Measurements from ENCODE around the gene STAT3. TPM values are rescaled to one million over a fixed set of nuclear protein-coding genes. Genes with fewer than 3 reads are reported as not detected.
"Not testable (repeated sequence)": the region's sequence is repeated elsewhere in the genome, so short reads cannot be mapped to it uniquely, and the experiment has no call there.

STAT3 gene
- total RNA-seq, 1 donor from 2014 or later: 191 TPM

DNA sequence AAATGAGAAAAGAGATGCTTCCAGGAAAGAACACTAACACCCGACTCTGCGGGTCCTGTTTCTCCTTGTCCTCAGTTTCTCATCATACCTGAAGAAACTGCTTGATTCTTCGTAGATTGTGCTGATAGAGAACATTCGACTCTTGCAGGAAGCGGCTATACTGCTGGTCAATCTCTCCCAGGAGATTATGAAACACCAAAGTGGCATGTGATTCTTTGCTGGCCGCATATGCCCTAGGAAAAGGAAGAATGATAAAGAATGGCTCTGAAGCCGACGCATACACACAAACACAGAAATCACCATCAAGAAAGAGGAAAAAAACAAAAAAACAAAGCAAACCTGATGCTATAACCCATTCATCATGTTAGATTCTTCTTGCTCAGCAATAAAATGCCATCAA is 41.8 kb downstream of the STAT3 start:
- no peak for ATAC-seq

DNA sequence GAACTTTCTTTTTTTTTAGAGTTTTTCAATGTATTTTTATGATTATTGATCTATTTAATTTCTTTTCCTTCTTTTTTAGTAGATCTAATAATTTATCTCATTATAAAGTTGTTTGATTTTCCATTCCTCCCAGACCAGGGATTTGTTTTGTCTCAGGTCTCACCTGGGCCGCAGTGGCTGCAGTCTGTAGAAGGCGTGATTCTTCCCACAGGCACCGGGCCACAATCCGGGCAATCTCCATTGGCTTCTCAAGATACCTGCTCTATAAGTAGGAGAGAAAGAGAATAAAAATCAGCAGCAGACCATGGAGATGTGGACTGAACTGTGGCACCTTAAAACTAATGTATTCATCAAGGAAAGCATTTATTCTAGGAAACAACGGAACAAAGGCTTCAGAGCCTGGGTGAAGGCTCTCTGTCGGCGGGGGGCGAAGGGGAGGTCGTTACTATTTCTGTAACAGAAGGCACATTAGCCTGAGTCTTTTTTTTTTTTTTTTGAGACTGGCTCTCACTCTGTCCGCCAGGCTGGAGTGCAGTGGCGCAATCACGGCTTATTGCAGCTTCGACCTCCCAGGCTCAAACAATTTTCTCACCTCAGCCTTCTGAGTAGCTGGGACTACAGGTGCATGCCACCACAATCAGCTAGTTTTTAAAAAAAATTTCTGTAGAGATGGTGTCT is 42.7 kb downstream of the STAT3 start:
- ATAC-seq: no peak

DNA sequence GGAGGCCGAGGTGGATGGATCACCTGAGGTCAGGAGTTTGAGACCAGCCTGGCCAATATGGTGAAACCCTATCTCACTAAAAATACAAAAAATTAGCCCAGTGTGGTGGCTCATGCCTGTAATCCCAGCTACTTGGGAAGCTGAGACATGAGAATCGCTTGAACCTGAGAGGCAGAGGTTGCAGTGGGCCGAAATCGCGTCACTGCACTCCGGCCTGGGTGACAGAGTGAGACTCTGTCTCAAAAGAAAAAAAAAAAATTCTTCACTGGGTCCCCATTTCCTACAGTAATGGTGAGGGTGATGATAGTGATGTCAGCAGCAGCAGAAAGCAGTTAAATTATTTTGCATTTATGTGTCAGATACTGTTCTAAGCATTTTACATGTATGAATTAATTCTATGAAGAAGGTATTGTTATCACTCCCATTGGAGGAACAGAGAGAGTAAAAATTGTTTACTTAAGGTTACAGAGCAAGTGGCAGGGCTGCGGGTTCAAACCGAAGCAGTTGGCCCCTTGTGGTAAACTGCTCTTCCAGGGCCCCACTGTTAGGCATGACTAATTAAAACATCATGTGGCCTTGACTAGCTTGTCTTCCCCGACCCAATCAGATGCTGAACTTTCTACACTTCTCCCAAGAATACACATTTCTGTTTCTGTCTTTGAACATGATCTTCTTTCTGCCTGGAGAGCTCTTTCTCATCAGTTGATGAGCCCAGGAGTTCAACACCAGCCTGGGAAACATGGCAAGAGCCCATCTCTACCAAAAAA is 45.8 kb downstream of the STAT3 start:
- ATAC-seq: no peak

DNA sequence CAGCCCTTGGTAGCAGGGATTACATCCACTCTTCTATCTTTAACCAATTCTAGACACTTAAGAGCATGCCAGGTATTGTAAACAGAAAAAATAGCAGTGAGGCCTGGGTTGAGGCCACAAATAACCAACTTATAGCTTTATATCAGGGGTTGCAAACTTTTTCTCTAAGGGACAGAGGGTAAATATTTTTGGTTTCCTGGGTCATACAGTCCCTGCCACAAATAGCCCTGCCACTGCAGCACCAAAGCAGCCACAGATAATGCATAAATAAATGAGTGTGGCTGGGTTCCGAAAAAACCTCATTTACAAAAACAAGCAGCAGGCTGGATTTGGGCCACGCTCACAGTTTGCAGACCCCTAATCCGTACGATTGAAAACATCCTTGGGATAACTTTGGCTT is 46.7 kb downstream of the STAT3 start:
- ATAC-seq: no peak

DNA sequence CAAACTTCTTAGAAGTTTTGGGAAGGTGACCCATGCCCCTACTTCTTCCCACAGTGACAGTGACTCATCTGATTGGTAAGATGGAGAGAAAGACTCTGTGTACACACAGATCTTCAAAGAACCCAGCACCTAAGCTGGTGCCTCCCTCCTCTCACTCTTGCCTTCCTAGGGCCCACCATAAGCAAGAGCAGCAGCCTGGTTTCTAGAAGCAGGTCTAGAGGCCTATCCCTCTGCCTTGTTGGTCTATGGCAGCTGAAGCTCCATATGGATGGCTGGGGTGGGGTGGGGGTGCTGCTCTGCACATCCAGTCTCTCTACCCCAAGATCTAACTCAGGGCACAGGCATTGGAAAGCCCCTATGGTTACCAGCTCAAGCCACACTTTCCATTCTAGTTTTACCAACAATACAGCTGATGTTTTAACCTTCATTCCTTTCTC is 47.5 kb downstream of the STAT3 start:
- ATAC-seq: peak; percentile 13

DNA sequence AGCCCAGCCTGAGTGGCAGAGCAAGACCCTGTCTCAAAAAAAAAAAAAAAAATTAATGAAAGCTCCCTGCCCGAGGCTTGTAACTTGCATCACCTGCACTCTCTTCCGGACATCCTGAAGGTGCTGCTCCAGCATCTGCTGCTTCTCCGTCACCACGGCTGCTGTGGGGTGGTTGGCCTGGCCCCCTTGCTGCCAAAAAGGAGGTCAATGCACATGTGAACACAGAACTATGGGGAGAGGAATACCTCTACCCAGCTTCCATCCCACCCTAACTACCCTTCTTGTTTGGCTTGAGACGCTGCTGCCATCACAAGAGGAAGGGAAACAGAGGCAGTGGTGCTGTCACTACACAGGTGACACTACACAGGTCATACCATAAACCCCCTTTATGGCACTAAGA is 49.0 kb downstream of the STAT3 start:
- ATAC-seq: no peak

DNA sequence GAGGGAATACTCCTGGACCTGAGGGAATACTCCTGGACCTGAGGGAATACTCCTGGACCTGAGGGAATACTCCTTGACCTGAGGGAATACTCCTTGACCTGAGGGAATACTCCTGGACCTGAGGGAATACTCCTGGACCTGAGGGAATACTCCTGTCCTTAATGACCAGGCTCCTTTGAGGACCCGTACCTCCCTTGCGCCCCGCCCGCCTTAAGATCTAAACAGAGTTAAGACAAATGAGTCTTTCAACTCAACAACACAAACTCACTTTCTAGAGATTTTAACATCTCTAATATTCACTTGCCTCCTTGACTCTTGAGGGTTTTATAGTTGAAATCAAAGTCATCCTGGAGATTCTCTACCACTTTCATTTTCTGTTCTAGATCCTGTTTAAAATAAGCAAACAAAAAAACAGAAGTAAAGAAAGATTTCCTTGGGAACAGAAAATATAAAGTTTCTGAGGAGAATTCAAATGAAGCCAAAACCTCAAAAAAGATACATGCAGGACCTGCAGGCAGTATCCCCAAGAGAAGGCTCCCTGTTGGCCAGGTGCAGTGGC is 49.7 kb downstream of the STAT3 start:
- no peak for ATAC-seq

DNA sequence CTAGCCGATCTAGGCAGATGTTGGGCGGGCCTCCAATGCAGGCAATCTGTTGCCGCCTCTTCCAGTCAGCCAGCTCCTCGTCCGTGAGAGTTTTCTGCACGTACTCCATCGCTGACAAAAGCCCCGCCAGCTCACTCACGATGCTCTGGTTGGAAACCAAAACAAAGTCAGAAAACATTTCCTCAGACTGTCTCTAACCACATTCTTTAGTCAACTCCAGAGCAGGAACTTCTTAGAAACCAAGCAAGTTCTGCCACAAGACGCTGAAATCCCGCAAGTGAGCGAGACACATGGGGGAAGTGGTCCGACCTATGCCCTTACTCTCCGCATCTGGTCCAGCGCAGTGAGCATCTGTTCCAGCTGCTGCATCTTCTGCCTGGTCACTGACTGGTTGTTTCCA is 50.8 kb downstream of the STAT3 start:
- ATAC-seq: peak; percentile 22

DNA sequence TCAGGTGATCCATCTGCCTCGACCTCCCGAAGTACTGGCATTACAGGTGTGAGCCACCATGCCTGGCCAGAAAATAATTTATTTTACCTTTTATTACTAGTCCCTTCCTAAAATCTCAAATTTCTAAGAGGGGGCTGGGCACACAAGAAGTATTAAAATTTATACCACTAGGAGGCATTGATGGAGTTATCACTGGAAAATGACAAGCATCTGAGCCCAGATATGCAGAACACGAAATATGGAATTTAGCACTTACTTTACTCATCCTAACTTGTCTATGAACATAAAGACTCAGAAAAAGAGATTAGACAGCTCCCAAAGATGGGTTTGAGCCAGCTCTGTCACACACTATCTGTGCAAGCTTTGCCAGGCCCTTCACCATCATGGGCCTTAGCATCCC is 53.6 kb downstream of the STAT3 start:
- ATAC-seq: no peak

DNA sequence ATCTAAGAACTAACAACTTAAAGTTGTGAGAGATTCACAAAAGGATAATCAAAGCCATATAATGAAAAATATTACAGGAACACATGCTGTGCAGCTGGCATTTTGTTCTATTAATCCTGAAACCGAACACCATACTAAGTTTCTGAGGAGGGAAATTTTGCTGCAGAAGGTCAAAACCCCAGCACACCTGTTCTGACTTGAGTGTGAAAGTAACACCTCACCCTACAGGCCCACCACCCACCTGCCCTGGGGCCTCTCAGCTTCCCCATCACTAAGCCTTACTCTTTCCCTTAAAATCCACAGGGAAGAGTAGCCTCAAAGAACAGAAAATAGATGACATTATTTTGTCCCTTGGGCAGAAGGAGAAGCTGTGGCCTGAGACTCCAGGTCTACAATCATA is 55.2 kb downstream of the STAT3 start:
- no peak for ATAC-seq

DNA sequence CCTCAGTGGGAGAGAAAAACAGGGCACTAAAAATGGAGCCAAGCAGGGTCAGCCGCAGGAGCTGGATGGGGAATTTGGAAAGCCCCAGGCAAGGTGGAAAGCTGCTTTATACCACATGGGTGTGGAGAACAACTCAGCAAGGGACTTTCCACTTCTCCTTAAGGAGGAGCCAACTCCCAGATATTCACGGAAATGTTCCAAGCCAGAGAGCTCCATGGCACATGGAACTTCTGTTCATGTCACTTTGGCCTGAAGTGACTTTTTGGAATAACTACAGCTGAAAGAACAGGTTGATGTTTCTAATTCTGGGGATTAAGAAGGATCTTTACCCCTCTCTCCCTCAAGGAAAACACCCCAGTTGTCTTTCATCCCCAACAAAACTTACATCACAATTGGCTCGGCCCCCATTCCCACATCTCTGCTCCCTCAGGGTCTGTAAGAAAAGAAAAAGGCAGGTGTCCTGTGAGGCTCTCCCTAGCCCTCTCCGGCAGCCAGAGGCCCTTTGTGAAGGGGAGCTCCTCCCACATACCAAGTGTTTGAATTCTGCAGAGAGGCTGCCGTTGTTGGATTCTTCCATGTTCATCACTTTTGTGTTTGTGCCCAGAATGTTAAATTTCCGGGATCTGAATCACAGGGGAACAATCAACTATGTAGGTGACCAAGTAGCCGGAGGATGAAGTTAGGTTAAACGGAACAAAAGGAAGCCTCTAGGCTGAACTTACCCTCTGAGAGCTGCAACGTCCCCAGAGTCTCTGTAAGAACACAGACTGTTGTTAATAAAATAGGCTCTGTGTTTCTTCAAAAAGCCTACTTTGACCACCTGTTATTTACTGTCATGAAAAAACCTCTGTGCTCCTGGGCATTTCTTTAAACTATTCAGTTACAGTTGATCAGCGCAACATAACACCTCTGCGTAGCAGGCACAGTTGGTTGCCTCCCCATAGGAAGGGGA is 58.9 kb downstream of the STAT3 start:
- peak; percentile 68 for ATAC-seq

DNA sequence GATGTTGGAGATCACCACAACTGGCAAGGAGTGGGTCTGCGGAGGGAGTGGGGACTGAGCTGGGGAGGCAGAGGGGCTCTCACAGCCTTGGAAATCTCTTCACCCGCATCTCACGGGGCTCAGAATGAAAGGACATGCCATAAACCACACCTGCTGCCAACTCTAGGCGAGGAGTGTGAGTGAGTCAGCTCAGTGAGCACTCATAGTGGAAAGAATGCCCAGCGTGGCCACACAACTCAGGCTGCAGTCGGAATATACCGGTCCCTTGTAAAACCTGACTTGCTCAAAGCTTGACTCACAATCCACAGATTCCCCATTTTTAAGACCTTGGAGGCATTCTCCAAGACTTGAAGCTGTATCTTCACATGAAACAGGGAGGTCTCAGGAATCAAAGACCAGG is 63.2 kb downstream of the STAT3 start:
- peak; percentile 86 for ATAC-seq

DNA sequence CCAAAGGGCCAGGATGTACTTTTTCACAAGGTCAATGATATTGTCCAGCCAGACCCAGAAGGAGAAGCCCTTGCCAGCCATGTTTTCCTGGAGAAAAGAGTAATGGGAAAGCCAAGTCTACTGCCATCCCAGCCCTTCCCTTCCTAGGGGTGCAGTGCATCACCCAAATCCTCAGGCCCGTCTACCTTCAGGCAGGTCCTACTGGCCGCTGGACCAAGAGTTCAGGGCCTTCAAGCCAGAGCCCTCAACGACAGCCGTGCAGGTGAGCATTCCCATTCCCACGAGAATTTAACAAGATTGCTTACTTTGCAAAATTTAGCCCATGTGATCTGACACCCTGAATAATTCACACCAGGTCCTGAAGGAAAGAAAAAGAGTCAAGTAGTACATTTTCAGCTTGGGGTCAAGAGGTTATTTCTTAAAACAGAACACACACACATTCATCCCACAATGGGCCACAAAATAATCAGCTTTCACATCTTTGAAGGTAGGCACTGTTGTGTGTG is 64.9 kb downstream of the STAT3 start:
- ATAC-seq: no peak

DNA sequence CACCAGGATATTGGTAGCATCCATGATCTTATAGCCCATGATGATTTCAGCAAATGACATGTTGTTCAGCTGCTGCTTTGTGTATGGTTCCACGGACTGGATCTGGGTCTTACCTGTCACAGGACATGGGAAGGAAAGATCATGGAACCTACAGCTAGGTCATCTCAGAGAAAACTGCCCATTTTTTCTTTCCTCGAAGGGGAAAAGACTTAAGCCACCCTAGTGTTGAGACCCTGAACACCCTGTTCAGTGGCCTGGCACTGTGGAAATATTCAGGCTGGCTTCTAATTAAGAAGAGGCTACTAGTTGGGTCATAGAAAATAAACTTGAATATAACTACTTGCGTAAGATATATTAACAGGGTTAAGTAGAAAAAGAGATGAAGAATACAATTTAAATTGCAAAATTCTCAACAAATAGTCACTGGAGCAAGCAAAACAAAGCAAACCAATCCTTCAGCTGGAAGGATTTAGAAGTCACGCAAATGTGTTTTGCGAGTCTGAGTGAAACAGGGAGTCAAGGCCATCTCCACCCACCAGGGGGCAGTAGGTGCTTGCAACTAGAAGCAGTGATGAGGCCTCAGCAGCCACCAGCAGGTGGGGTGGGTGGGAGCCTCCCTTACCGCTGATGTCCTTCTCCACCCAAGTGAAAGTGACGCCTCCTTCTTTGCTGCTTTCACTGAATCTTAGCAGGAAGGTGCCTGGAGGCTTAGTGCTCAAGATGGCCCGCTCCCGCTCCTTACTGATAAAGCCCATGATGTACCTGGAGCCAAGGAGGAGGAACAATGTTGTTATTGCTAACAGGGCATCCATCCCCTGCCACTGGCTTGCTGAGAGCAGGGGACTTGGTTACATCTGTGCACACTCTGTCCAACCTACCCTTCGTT is 65.6 kb downstream of the STAT3 start:
- peak; percentile 86 for ATAC-seq

DNA sequence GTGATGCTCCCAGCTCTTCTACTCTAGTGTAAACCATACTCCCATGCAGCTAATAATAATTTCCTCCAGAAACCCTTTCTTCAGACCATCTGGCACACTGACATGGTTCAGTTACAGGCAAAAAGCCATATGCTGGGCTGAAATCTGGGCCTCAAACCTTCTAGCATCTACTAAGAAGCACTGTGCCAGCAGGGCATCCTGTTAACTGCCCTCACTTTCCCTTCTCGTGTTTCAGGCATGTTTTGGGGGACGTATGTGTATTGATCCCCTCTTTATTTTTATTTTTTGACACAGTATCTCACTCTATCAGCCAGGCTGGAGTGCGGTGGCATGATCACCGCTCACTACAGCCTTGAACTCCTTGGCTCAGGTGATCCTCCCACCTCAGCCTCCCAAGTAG is 66.7 kb downstream of the STAT3 start:
- no peak for ATAC-seq

DNA sequence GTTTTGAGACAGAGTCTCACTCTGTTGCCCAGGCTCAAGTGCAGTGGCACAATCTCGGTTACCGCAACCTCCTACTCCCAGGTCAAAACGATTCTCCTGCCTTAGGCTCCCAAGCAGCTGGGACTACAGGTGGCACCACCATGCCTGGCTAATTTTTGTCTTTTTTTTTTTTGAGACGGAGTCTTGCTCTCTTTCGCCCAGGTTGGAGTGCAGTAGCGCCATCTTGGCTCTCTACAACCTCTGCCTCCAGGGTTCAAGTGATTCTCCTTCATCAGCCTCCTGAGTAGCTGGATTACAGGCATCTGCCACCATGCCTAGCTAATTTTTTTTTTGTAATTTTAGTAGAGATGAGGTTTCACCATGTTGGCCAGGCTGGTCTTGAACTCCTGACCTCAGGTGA is 70.3 kb downstream of the STAT3 start:
- ATAC-seq: not testable (repeated sequence)

DNA sequence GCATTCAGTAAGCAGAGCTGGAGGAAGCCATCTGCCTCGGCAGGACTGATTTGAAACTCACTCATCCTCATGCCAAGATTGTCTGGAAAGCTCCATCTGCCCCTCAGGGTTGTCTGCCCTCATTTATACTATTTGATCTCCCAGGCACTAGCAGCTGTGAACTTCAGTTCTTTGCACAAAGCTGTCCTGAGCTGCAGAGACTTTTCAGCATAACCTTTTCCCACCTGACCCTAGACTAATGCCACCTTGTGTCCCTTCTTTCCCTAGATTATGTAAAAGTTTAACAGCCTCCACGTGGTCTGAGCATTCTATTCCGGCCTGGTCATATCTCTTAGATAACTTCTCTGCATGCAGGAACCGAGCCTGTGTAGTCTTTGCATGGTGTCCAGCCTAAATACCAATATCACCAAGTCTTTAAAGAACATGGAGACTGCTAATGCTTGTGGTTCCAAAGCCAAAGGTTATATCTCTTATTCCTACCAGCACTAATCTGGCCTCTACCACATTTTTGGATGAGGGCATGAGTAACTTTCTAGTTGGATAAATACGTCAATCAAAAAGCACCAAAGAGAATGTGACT is 70.9 kb downstream of the STAT3 start:
- ATAC-seq: no peak

DNA sequence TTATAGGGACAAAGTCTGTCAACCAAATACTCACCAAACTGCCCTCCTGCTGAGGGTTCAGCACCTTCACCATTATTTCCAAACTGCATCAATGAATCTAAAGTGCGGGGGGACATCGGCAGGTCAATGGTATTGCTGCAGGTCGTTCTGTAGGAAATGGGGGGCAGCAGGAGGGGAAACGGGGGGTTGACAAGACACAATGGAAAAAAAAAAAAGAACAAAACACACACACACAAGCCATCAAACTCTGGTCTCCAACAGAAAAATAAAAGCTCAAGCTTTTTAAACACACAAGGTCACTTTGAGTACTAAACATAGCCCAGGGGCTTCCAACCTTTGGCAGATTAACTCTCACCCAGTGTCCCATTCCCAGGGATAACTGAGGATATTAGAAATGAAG is 71.5 kb downstream of the STAT3 start:
- ATAC-seq: no peak

DNA sequence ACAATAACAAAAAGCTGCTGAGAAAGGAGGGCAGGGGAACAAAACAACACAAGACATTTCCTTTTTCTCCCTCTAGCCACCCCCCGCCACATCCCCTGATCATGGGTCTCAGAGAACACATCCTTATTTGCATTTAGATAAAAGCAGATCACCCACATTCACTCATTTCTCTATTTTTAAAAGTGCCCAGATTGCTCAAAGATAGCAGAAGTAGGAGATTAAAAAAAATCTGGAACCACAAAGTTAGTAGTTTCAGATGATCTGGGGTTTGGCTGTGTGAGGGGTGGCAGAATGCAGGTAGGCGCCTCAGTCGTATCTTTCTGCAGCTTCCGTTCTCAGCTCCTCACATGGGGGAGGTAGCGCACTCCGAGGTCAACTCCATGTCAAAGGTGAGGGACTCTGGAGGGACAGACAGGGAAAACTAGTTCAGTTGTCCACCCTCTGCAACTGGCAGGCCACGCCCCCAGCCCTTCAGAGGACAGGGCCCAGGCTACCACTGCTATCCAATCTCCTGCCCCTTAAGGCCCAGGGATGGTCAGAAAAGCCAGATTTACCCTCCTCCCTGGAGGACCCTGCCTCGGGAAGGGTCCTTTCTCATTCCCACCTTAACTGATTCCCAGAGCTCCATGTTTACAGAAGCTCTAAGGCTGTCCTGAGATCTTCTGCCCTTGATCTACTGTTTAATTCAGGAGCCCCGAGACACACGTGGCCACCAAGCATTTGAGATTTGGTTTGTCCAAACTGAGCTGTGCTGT is 72.7 kb downstream of the STAT3 start:
- ATAC-seq: no peak

All from esophagus mucosa (tissue), 1 donor.